IMR-90 (cell line): Measurements from ENCODE around the gene FAM228B.

Experiments used
- RAD21 ChIP-seq: IDR thresholded peaks from 2 replicates; pipeline ENCODE4 v1.6.1; 2012; ENCODE audit warnings: low read length, improper control_type of control experiment
- TF ChIP-seq, protein P1 (sequence below): conservative IDR thresholded peaks from 2 replicates; pipeline ENCODE4 v1.5.1; 2012; ENCODE audit warnings: mild to moderate bottlenecking, low read depth, low read length, improper control_type of control experiment

DNA sequence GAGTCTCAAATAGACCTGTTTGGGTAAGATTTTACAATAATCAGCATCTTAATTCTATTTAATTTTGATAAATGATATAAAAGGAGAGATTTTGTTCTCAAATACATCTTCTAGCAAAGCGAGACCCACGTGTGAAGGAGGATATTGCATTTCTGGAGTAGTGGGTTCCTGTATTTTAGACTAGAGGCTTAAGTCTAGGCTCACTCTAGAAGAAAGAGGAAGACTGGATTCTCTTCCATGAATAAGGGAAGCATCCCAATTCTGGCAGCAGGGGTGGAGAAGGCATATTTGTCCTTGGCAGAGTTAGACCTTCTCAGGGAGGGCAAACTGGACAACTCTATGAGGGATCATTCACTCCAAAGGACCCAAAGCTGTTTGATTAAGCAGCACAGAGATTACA is 40.3 kb downstream of the FAM228B start:
- TF ChIP-seq, protein P1, sequence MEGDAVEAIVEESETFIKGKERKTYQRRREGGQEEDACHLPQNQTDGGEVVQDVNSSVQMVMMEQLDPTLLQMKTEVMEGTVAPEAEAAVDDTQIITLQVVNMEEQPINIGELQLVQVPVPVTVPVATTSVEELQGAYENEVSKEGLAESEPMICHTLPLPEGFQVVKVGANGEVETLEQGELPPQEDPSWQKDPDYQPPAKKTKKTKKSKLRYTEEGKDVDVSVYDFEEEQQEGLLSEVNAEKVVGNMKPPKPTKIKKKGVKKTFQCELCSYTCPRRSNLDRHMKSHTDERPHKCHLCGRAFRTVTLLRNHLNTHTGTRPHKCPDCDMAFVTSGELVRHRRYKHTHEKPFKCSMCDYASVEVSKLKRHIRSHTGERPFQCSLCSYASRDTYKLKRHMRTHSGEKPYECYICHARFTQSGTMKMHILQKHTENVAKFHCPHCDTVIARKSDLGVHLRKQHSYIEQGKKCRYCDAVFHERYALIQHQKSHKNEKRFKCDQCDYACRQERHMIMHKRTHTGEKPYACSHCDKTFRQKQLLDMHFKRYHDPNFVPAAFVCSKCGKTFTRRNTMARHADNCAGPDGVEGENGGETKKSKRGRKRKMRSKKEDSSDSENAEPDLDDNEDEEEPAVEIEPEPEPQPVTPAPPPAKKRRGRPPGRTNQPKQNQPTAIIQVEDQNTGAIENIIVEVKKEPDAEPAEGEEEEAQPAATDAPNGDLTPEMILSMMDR: no peak
- TF ChIP-seq RAD21: no peak
